A673 (cell line): ENCODE measurements around the gene SHC3.

Experiments used
- EZH2 ChIP-seq: fragments of 200-600 bp; sonication (generic); IDR thresholded peaks from 2 replicates; pipeline ENCODE4 v1.6.1; 2017; ENCODE audit warnings: borderline replicate concordance, low read depth, mild to moderate bottlenecking, mixed read lengths, antibody characterized with exemption, low read length; ENCODE audit not compliant: poor library complexity, severe bottlenecking
- TF ChIP-seq, protein P1 (sequence below): fragments of 300-800, 200-600 bp; sonication (generic); conservative IDR thresholded peaks from 2 replicates; pipeline ENCODE4 v1.5.1; 2017; ENCODE audit warnings: low read depth, mild to moderate bottlenecking, antibody characterized with exemption, low read length, moderate library complexity, mixed read lengths

DNA sequence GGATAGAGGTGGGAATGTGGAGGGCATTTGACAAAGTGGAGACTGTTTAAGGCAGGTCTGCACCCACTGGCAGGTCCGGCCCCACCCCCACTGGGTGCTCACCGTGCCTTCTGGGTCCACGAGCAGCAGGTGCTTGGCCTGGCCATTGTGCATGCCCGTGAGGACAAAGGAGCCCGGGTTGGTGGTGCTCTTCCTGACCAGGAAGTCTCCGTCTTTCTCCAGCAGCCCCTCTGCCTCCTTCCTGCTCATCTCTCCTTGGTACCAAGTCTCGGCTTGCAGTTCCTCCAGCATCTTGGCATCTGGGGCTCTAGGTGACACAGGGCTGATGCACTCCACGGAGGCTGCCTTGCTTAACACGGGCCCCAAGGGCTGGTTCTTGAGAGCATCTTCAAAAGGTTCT lies 140.7 kb downstream of the SHC3 start:
- TF ChIP-seq EZH2, result no peak
- TF ChIP-seq, protein P1, sequence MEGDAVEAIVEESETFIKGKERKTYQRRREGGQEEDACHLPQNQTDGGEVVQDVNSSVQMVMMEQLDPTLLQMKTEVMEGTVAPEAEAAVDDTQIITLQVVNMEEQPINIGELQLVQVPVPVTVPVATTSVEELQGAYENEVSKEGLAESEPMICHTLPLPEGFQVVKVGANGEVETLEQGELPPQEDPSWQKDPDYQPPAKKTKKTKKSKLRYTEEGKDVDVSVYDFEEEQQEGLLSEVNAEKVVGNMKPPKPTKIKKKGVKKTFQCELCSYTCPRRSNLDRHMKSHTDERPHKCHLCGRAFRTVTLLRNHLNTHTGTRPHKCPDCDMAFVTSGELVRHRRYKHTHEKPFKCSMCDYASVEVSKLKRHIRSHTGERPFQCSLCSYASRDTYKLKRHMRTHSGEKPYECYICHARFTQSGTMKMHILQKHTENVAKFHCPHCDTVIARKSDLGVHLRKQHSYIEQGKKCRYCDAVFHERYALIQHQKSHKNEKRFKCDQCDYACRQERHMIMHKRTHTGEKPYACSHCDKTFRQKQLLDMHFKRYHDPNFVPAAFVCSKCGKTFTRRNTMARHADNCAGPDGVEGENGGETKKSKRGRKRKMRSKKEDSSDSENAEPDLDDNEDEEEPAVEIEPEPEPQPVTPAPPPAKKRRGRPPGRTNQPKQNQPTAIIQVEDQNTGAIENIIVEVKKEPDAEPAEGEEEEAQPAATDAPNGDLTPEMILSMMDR, result no peak
